Stimulated activated naive B cell treated with anti-CD40 and anti-IgM and Interleukin-4, amounts not matched to agents 10 μg/mL and 1 μg/mL and 100 μg/mL, for 72 hours (primary cell): ENCODE results near the gene CBLB.
"Not testable (repeated sequence)": the region's sequence is repeated elsewhere in the genome, so short reads cannot be mapped to it uniquely, and the experiment has no call there.

Source experiments
- ATAC-seq, 2 donors: fragments of 150-1000 bp; cut with Tn5 transposase; replicated peaks; 2 replicates each; pipeline ENCODE4 v1.10.0; 2021; ENCODE audit warnings: moderate library complexity in 1 of 2
- DNase-seq: peaks from one replicate; pipeline ENCODE4 v3.0.0; 2021
- H3K27ac Mint-ChIP-seq: one replicate; pipeline ENCODE4 v1.8.0; 2022; ENCODE audit warnings: mild to moderate bottlenecking, mixed read lengths
- H3K27me3 Mint-ChIP-seq, 2 donors: one replicate each; pipeline ENCODE4 v1.8.0; 2022; ENCODE audit warnings: mixed read lengths in 2 of 2
- H3K36me3 Mint-ChIP-seq, 2 donors: one replicate each; pipeline ENCODE4 v1.8.0; 2022; ENCODE audit warnings: mixed read lengths in 2 of 2, mild to moderate bottlenecking in 1 of 2
- H3K4me1 Mint-ChIP-seq, 2 donors: one replicate each; pipeline ENCODE4 v1.8.0; 2022; ENCODE audit warnings: mixed read lengths in 2 of 2, mild to moderate bottlenecking in 1 of 2
- H3K4me3 Mint-ChIP-seq, 2 donors: one replicate each; pipeline ENCODE4 v1.8.0; 2022; ENCODE audit warnings: mild to moderate bottlenecking in 2 of 2, mixed read lengths in 2 of 2, moderate library complexity in 1 of 2
- H3K9me3 Mint-ChIP-seq, 2 donors: one replicate each; pipeline ENCODE4 v1.8.0; 2022; ENCODE audit warnings: mixed read lengths in 2 of 2, mild to moderate bottlenecking in 1 of 2

The CBLB gene

GRCh38 chr3:105767216-105767615 lies 101.6 kb downstream of the CBLB start:
- Mint-ChIP-seq H3K4me3 (peak overlapping the region in 1 of 2 donors; percentile 69), H3K27ac (no peak overlapping the region), H3K9me3 (peaks cover 4 to 7% of the 10 kb centered on the region in 2 donors), H3K36me3 (peaks cover 19 to 31% of the 10 kb centered on the region in 2 donors), H3K27me3 (no peaks in the 10 kb centered on the region), H3K4me1 (peaks cover 29 to 61% of the 10 kb centered on the region in 2 donors)
- DNase-seq (no peak), ATAC-seq (no peak)

GRCh38 chr3:105765308-105765639 lies 103.5 kb downstream of the CBLB start:
- Mint-ChIP-seq H3K36me3 (peaks cover 29 to 36% of the 10 kb centered on the region in 2 donors), H3K27me3 (no peaks in the 10 kb centered on the region), H3K4me1 (peaks cover 25 to 42% of the 10 kb centered on the region in 2 donors), H3K9me3 (peaks cover 13 to 15% of the 10 kb centered on the region in 2 donors), H3K4me3 (no peak overlapping the region), H3K27ac (no peak overlapping the region)
- ATAC-seq (no peak), DNase-seq (no peak)

- H3K4me1 Mint-ChIP-seq, result peaks cover 25 to 42% of the 10 kb centered on the region in 2 donors
- ATAC-seq, result peak; percentile 76 to 83
- peaks cover 13 to 15% of the 10 kb centered on the region in 2 donors for H3K9me3 Mint-ChIP-seq
- H3K36me3 Mint-ChIP-seq, result peaks cover 29 to 33% of the 10 kb centered on the region in 2 donors
- H3K27ac Mint-ChIP-seq, result peak overlapping the region; percentile 86
- H3K4me3 Mint-ChIP-seq, result peak overlapping the region in 1 of 2 donors; percentile 37
- no peak for DNase-seq
- H3K27me3 Mint-ChIP-seq, result no peaks in the 10 kb centered on the region
Measured at GRCh38 chr3:105764378-105765307, 104.2 kb downstream of the CBLB start.

GRCh38 chr3:105763659-105764036 lies 105.2 kb downstream of the CBLB start:
- peaks cover 34 to 37% of the 10 kb centered on the region in 2 donors for H3K36me3 Mint-ChIP-seq
- H3K4me1 Mint-ChIP-seq, result peaks cover 25 to 39% of the 10 kb centered on the region in 2 donors
- H3K9me3 Mint-ChIP-seq, result peaks cover 13 to 19% of the 10 kb centered on the region in 2 donors
- DNase-seq (no peak), ATAC-seq (no peak)
- no peaks in the 10 kb centered on the region for H3K27me3 Mint-ChIP-seq
- H3K27ac Mint-ChIP-seq, result no peak overlapping the region
- no peak overlapping the region for H3K4me3 Mint-ChIP-seq

GRCh38 chr3:105762749-105763658 lies 105.8 kb downstream of the CBLB start:
- Mint-ChIP-seq H3K36me3 (peaks cover 37 to 39% of the 10 kb centered on the region in 2 donors), H3K4me1 (peaks cover 25 to 33% of the 10 kb centered on the region in 2 donors), H3K27me3 (no peaks in the 10 kb centered on the region), H3K4me3 (no peak overlapping the region), H3K9me3 (peaks cover 13 to 18% of the 10 kb centered on the region in 2 donors), H3K27ac (no peak overlapping the region)
- ATAC-seq, result no peak
- no peak for DNase-seq

- DNase-seq, H3K4me3 Mint-ChIP-seq, ATAC-seq, H3K27me3 Mint-ChIP-seq, H3K27ac Mint-ChIP-seq: not testable (repeated sequence)
- peaks cover 22 to 28% of the 10 kb centered on the region in 2 donors for H3K4me1 Mint-ChIP-seq
- H3K9me3 Mint-ChIP-seq, result peaks cover 13 to 18% of the 10 kb centered on the region in 2 donors
- H3K36me3 Mint-ChIP-seq, result peaks cover 37 to 40% of the 10 kb centered on the region in 2 donors
Measured at GRCh38 chr3:105762214-105762613, 106.6 kb downstream of the CBLB start.

GRCh38 chr3:105759442-105760078 lies 109.3 kb downstream of the CBLB start:
- H3K27ac Mint-ChIP-seq, result no peak overlapping the region
- no peak overlapping the region for H3K4me3 Mint-ChIP-seq
- DNase-seq, result no peak
- peaks cover 12 to 16% of the 10 kb centered on the region in 2 donors for H3K4me1 Mint-ChIP-seq
- peaks cover 37 to 44% of the 10 kb centered on the region in 2 donors for H3K36me3 Mint-ChIP-seq
- no peak for ATAC-seq
- H3K27me3 Mint-ChIP-seq, result no peaks in the 10 kb centered on the region
- H3K9me3 Mint-ChIP-seq, result peaks cover 13 to 18% of the 10 kb centered on the region in 2 donors

- H3K4me1 Mint-ChIP-seq, result peaks cover 14 to 15% of the 10 kb centered on the region in 2 donors
- no peak for DNase-seq
- no peak for ATAC-seq
- no peak overlapping the region for H3K27ac Mint-ChIP-seq
- peaks cover 40 to 48% of the 10 kb centered on the region in 2 donors for H3K36me3 Mint-ChIP-seq
- peaks cover 17 to 20% of the 10 kb centered on the region in 2 donors for H3K9me3 Mint-ChIP-seq
- no peaks in the 10 kb centered on the region for H3K27me3 Mint-ChIP-seq
- H3K4me3 Mint-ChIP-seq, result no peak overlapping the region
Measured at GRCh38 chr3:105758451-105758850, 110.4 kb downstream of the CBLB start.

GRCh38 chr3:105755121-105755886 lies 113.5 kb downstream of the CBLB start:
- ATAC-seq (peak in 1 of 2 donors; percentile 50), DNase-seq (no peak)
- Mint-ChIP-seq H3K27ac (no peak overlapping the region), H3K4me1 (peaks cover 15 to 35% of the 10 kb centered on the region in 2 donors), H3K36me3 (peaks cover 21 to 28% of the 10 kb centered on the region in 2 donors), H3K9me3 (peaks cover 4 to 6% of the 10 kb centered on the region in 2 donors), H3K4me3 (no peak overlapping the region), H3K27me3 (no peaks in the 10 kb centered on the region)

- Mint-ChIP-seq H3K27me3 (no peaks in the 10 kb centered on the region), H3K36me3 (peaks cover 8 to 17% of the 10 kb centered on the region in 2 donors), H3K4me3 (peak overlapping the region; percentile 3 to 39), H3K4me1 (peaks cover 20 to 43% of the 10 kb centered on the region in 2 donors), H3K27ac (peak overlapping the region; percentile 31), H3K9me3 (peaks cover 2 to 4% of the 10 kb centered on the region in 2 donors)
- no peak for DNase-seq
- ATAC-seq, result peak; percentile 79 to 83
Measured at GRCh38 chr3:105752791-105753415, 115.9 kb downstream of the CBLB start.

GRCh38 chr3:105747696-105748095 lies 121.1 kb downstream of the CBLB start:
- no peak overlapping the region for H3K27ac Mint-ChIP-seq
- peaks cover 7 to 24% of the 10 kb centered on the region in 2 donors for H3K36me3 Mint-ChIP-seq
- no peak for ATAC-seq
- H3K27me3 Mint-ChIP-seq, result no peaks in the 10 kb centered on the region
- no peak overlapping the region for H3K4me3 Mint-ChIP-seq
- H3K9me3 Mint-ChIP-seq, result no peaks in the 10 kb centered on the region
- no peak for DNase-seq
- peaks cover 19 to 40% of the 10 kb centered on the region in 2 donors for H3K4me1 Mint-ChIP-seq

GRCh38 chr3:105747060-105747541 lies 121.7 kb downstream of the CBLB start:
- H3K4me1 Mint-ChIP-seq, result peaks cover 17 to 34% of the 10 kb centered on the region in 2 donors
- DNase-seq (no peak), ATAC-seq (peak in 1 of 2 donors; percentile 18)
- H3K27me3 Mint-ChIP-seq, result no peaks in the 10 kb centered on the region
- H3K27ac Mint-ChIP-seq, result peak overlapping the region; percentile 81
- no peaks in the 10 kb centered on the region for H3K9me3 Mint-ChIP-seq
- H3K4me3 Mint-ChIP-seq, result no peak overlapping the region
- H3K36me3 Mint-ChIP-seq, result peaks cover 7 to 24% of the 10 kb centered on the region in 2 donors
